Ovary (tissue), 3 donors: ENCODE data around the gene R3HDM2.

ENCODE experiments used
- CTCF ChIP-seq, 3 donors: fragments of 450-650 bp in 2 of 3; fragments of 200-600 bp in 1 of 3; IDR thresholded peaks; one replicate each; pipeline versions ENCODE4 v1.5.1 to v1.8.0; 2016 to 2022; ENCODE audit warnings: antibody characterized with exemption in 3 of 3, mild to moderate bottlenecking in 1 of 3
- EP300 ChIP-seq: sonication (generic); formaldehyde crosslinking; IDR thresholded peaks from one replicate; pipeline ENCODE4 v1.6.1; 2017; ENCODE audit warnings: antibody characterized with exemption
- POLR2A ChIP-seq: fragments of 450-650 bp; IDR thresholded peaks from one replicate; pipeline ENCODE4 v1.6.1; 2017; ENCODE audit warnings: antibody characterized with exemption, mild to moderate bottlenecking, moderate library complexity
- donor health status: DM: no; HTN: no; CAD: no.

GRCh38 chr12:57225680-57226210, 205.1 kb downstream of the R3HDM2 start:
- no peak for TF ChIP-seq CTCF (IDR thresholded peaks at IDR 0.05)
- no peak for TF ChIP-seq EP300
- no peak for TF ChIP-seq POLR2A
